Measurements from ENCODE around the gene RAB18.

GRCh38 chr10:27581225-27581624, 77.1 kb downstream of the RAB18 start:
- TF ChIP-seq MAX (IDR thresholded peaks at IDR 0.05) (no peak), CTCF (IDR thresholded peaks at IDR 0.05 in 2 of 3, conservative IDR thresholded peaks at IDR 0.05 in 1 of 3; ENCODE audit: borderline replicate concordance in 1 of 3, insufficient read depth in 1 of 3, low read depth in 2 of 3, low read length in 2 of 3) (no peak), POLR2A (IDR thresholded peaks at IDR 0.05; ENCODE audit: borderline replicate concordance, extremely low read depth, insufficient read depth, insufficient read length) (no peak), ELF1 (IDR thresholded peaks at IDR 0.05; ENCODE audit: borderline replicate concordance, low read depth) (no peak), YY1 (IDR thresholded peaks at IDR 0.05; ENCODE audit: extremely low read depth, insufficient replicate concordance, low read depth, low read length) (no peak), EZH2 (IDR thresholded peaks at IDR 0.05) (no peak), FOSL1 (IDR thresholded peaks at IDR 0.05; ENCODE audit: low read depth) (no peak), RAD21 (IDR thresholded peaks at IDR 0.05; ENCODE audit: low read depth) (no peak), POLR2AphosphoS5 (IDR thresholded peaks at IDR 0.05; ENCODE audit: low read depth, low read length) (no peak)

All from HCT116 (cell line).